WTC11 (cell line): ENCODE results near the gene UAP1L1. TPM values are rescaled to one million over a fixed set of nuclear protein-coding genes. Genes with fewer than 3 reads are reported as not detected.

Source experiments
- ATAC-seq: fragments of 200-7000 bp; cut with Tn5 transposase; 2 replicates; pipeline ENCODE4 v1.10.0; 2021; ENCODE audit warnings: mild to moderate bottlenecking, moderate library complexity
- Bru-seq: library from RNA; stranded (reverse); fragments of 400-500 nt; gene quantifications from one replicate; lab custom pipeline; 2021; lab: Mats Ljungman, UMichigan
- CTCF ChIA-PET: fragments of 300-600 bp; sonication (Branson Sonifier 250); formaldehyde crosslinking; loops from one replicate; lab custom pipeline; 2021; ENCODE audit warnings: antibody characterized with exemption; lab: Charles Lee
- POLR2A ChIA-PET: fragments of 350-600 bp; sonication (Branson Sonifier 250); formaldehyde crosslinking; loops from one replicate; lab custom pipeline; 2021; ENCODE audit warnings: antibody characterized with exemption; lab: Charles Lee
- DNase-seq: peaks from one replicate; pipeline ENCODE4 v3.0.0; 2021; ENCODE audit warnings: low spot score
- H3K27ac Mint-ChIP-seq: 2 replicates; pipeline ENCODE4 v1.8.0; 2021; ENCODE audit warnings: mixed read lengths
- H3K27me3 Mint-ChIP-seq: 2 replicates; pipeline ENCODE4 v1.8.0; 2021; ENCODE audit warnings: low read depth, mild to moderate bottlenecking, moderate library complexity, mixed read lengths
- H3K36me3 Mint-ChIP-seq: 2 replicates; pipeline ENCODE4 v1.8.0; 2021; ENCODE audit warnings: mixed read lengths
- H3K4me1 Mint-ChIP-seq: 2 replicates; pipeline ENCODE4 v1.8.0; 2022; ENCODE audit warnings: mixed read lengths
- H3K4me3 Mint-ChIP-seq: 2 replicates; pipeline ENCODE4 v1.8.0; 2021; ENCODE audit warnings: mild to moderate bottlenecking, moderate library complexity, mixed read lengths
- H3K9me3 Mint-ChIP-seq: 2 replicates; pipeline ENCODE4 v1.8.0; 2021; ENCODE audit warnings: mixed read lengths
- E2F1 ChIP-seq: sonication (generic); formaldehyde crosslinking; IDR thresholded peaks from 2 replicates; pipeline ENCODE4 v1.8.0; 2022; ENCODE audit warnings: mild to moderate bottlenecking, missing genetic modification reagents
- HMGXB4 ChIP-seq: sonication (generic); formaldehyde crosslinking; IDR thresholded peaks from 2 replicates; pipeline ENCODE4 v1.8.1; 2023; ENCODE audit warnings: mild to moderate bottlenecking, moderate library complexity, missing genetic modification reagents
- MAX ChIP-seq: sonication (generic); formaldehyde crosslinking; IDR thresholded peaks from 2 replicates; pipeline ENCODE4 v1.8.0; 2022; ENCODE audit warnings: mild to moderate bottlenecking, missing genetic modification reagents
- NR3C1 ChIP-seq: sonication (generic); formaldehyde crosslinking; conservative IDR thresholded peaks from 2 replicates; pipeline ENCODE4 v1.8.1; 2023; ENCODE audit warnings: low read depth, mild to moderate bottlenecking, missing genetic modification reagents
- PRDM15 ChIP-seq: sonication (generic); formaldehyde crosslinking; IDR thresholded peaks from 2 replicates; pipeline ENCODE4 v1.8.0; 2022; ENCODE audit warnings: missing genetic modification reagents
- RELA ChIP-seq: sonication (generic); formaldehyde crosslinking; IDR thresholded peaks from 2 replicates; pipeline ENCODE4 v1.8.1; 2022; ENCODE audit warnings: missing genetic modification reagents, mild to moderate bottlenecking, borderline replicate concordance
- SP1 ChIP-seq: sonication (generic); formaldehyde crosslinking; conservative IDR thresholded peaks from 2 replicates; pipeline ENCODE4 v1.8.1; 2022; ENCODE audit warnings: missing genetic modification reagents
- USF2 ChIP-seq: sonication (generic); formaldehyde crosslinking; IDR thresholded peaks from 2 replicates; pipeline ENCODE4 v1.8.1; 2023; ENCODE audit warnings: mild to moderate bottlenecking, missing genetic modification reagents, moderate library complexity
- long read RNA-seq, 3 experiments: library from RNA in 1 of 3; library from capped mRNA in 1 of 3; library from polyadenylated mRNA in 1 of 3; unstranded in 2 of 3; stranded (forward) in 1 of 3; transcript quantifications; one replicate each; pipeline ENCODE4 v2.0.0, GENCODE V29; 2021
- total RNA-seq: library from RNA; stranded (reverse); gene quantifications from 3 replicates; pipeline ENCODE4 v1.2.3, GENCODE V29; 2021

Gene UAP1L1
- total RNA-seq (12.1 to 17.7 TPM (median 14.3 TPM) in 3 replicates), Bru-seq, nascent RNA (percentile 47 among the genes with signal in this experiment)
- long read RNA-seq, experiment 1, transcript UAP1L1-202 (9 exons, 3,365 nt), result major isoform, 29 of 65 reads
- long read RNA-seq, experiment 1, partial matches to known transcripts, result 11 of 65 reads
- long read RNA-seq, experiment 1, other reads (novel, unspliced or antisense), result 25 of 65 reads
- long read RNA-seq, experiment 2, partial matches to known transcripts, result 2 of 10 reads
- long read RNA-seq, experiment 2, other reads (novel, unspliced or antisense), result 5 of 10 reads
- long read RNA-seq, experiment 3, result 0 reads

- POLR2A ChIA-PET, result interaction anchor here (1.0 to 1.1 kb wide), 2 partner anchors 9 kb away, joined by 4 to 6 read pairs; partner anchors contain the start of gene MAN1B1
Measured at GRCh38 chr9:137077010-137077747, at the start of gene UAP1L1. UAP1L1 (plus strand) TSS chr9:137077517; CDS start chr9:137077533, 16 bp downstream.

More at GRCh38 chr9:137077010-137077747, at the start of gene UAP1L1:
- DNase-seq (peak; percentile 64), ATAC-seq (peak; percentile 29)
- H3K36me3 Mint-ChIP-seq, result no peaks in the 10 kb centered on the region
- H3K9me3 Mint-ChIP-seq, result no peaks in the 10 kb centered on the region
- H3K27ac Mint-ChIP-seq, result no peak within 1 kb of the TSS
- H3K4me1 Mint-ChIP-seq, result peaks cover 16% of the 10 kb centered on the region
- peaks cover 36% of the 10 kb centered on the region for H3K27me3 Mint-ChIP-seq
- H3K4me3 Mint-ChIP-seq, result peak within 1 kb of the TSS; percentile 69
- CTCF ChIA-PET, result interaction anchor here (0.6 to 4.3 kb wide), 13 partner anchors 8 to 235 kb away, joined by 3 to 69 read pairs (median 8); partner anchors contain the start of genes AJM1, MAN1B1, NPDC1 and RNF224
- peak; percentile 50; the same call in 1 of the 2 replicates for TF ChIP-seq PRDM15 (CRISPR knock-in tag)
- no peak for TF ChIP-seq RELA
- TF ChIP-seq USF2 (CRISPR knock-in tag), result peak; percentile 65
- no peak for TF ChIP-seq NR3C1
- 0 out of 2 replicates have a peak, but pooled peaks have one; percentile 19 for TF ChIP-seq MAX (CRISPR knock-in tag)
- no peak for TF ChIP-seq E2F1 (CRISPR knock-in tag)
- TF ChIP-seq HMGXB4, result peak; percentile 68; the same call in 1 of the 2 replicates
- TF ChIP-seq SP1 (CRISPR knock-in tag), result 0 out of 2 replicates have a peak, but pooled peaks have one; percentile 9
